ENCODE data around the gene AFAP1.

DNA sequence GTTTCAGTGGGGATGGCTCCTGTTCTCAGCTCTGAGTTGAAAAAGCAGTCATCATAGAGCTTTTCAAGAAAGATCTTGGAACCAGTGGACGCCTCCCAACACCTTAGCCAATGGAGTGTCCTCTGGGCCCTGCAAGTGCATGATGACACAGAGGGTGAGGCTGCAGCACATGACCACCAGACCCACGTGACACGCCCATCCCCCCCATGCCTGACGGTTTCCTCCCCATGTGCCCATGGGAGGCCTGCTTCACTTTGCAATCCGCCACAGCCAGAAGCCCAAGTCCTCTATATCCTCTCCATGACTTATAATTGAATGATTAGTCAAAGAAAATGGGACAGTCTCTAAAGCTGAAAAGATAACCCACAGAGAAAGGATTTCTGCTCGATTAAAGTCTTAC, 187.0 kb downstream of the AFAP1 start:
- TF ChIP-seq, protein P1, sequence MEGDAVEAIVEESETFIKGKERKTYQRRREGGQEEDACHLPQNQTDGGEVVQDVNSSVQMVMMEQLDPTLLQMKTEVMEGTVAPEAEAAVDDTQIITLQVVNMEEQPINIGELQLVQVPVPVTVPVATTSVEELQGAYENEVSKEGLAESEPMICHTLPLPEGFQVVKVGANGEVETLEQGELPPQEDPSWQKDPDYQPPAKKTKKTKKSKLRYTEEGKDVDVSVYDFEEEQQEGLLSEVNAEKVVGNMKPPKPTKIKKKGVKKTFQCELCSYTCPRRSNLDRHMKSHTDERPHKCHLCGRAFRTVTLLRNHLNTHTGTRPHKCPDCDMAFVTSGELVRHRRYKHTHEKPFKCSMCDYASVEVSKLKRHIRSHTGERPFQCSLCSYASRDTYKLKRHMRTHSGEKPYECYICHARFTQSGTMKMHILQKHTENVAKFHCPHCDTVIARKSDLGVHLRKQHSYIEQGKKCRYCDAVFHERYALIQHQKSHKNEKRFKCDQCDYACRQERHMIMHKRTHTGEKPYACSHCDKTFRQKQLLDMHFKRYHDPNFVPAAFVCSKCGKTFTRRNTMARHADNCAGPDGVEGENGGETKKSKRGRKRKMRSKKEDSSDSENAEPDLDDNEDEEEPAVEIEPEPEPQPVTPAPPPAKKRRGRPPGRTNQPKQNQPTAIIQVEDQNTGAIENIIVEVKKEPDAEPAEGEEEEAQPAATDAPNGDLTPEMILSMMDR (conservative IDR thresholded peaks at IDR 0.05; ENCODE audit: low read length) = no peak
- no peak for TF ChIP-seq EZH2phosphoT487 (IDR thresholded peaks at IDR 0.05; ENCODE audit: borderline replicate concordance, low read depth, low read length)
